Type B pancreatic cell (in vitro differentiated cells): ENCODE results near the gene RPL28. TPM values are rescaled to one million over a fixed set of nuclear protein-coding genes. Genes with fewer than 3 reads are reported as not detected.

ENCODE experiments used
- DNase-seq: peaks from one replicate; pipeline ENCODE4 v3.0.0; 2021; ENCODE audit warnings: mixed read lengths; ENCODE audit not compliant: unreplicated experiment; ENCODE audit errors: extremely low spot score
- H3K27ac Mint-ChIP-seq: 2 replicates; pipeline ENCODE4 v1.8.0; 2021; ENCODE audit warnings: mild to moderate bottlenecking, mixed read lengths
- H3K27me3 Mint-ChIP-seq: 2 replicates; pipeline ENCODE4 v1.8.0; 2021; ENCODE audit warnings: mixed read lengths
- H3K36me3 Mint-ChIP-seq: 2 replicates; pipeline ENCODE4 v1.8.0; 2021; ENCODE audit warnings: mixed read lengths
- H3K4me1 Mint-ChIP-seq: one replicate; pipeline ENCODE4 v1.8.0; 2021; ENCODE audit warnings: mixed read lengths; ENCODE audit not compliant: unreplicated experiment
- H3K4me3 Mint-ChIP-seq: 2 replicates; pipeline ENCODE4 v1.8.0; 2021; ENCODE audit warnings: mild to moderate bottlenecking, mixed read lengths
- H3K9me3 Mint-ChIP-seq: 2 replicates; pipeline ENCODE4 v1.8.0; 2021; ENCODE audit warnings: mixed read lengths
- CTCF ChIP-seq: fragments of 200-600 bp; sonication (generic); conservative IDR thresholded peaks from 2 replicates; pipeline ENCODE4 v1.5.0; 2021; ENCODE audit warnings: antibody characterized with exemption, mild to moderate bottlenecking
- total RNA-seq: library from RNA; stranded (reverse); gene quantifications from 2 replicates; pipeline ENCODE4 v1.2.1, GENCODE V29; 2021; ENCODE audit warnings: low replicate concordance

RPL28 gene
- total RNA-seq, 1 donor from 2014 or later: 1,799 TPM

GRCh38 chr19:55434356-55434919, 48.7 kb downstream of the RPL28 start:
- no peak for DNase-seq
- Mint-ChIP-seq H3K9me3 (no peaks in the 10 kb centered on the region), H3K27ac (no peak overlapping the region), H3K36me3 (no peaks in the 10 kb centered on the region), H3K4me3 (no peak overlapping the region), H3K4me1 (peaks cover 6% of the 10 kb centered on the region), H3K27me3 (peaks cover 32% of the 10 kb centered on the region)
- no peak for TF ChIP-seq CTCF

- H3K4me3 Mint-ChIP-seq: no peak overlapping the region
- DNase-seq: no peak
- H3K4me1 Mint-ChIP-seq: peaks cover 6% of the 10 kb centered on the region
Measured at GRCh38 chr19:55435020-55435419, 49.3 kb downstream of the RPL28 start.

GRCh38 chr19:55436847-55437246, 51.1 kb downstream of the RPL28 start:
- Mint-ChIP-seq H3K4me3 (no peak overlapping the region), H3K9me3 (no peaks in the 10 kb centered on the region), H3K27ac (no peak overlapping the region), H3K4me1 (peaks cover 16% of the 10 kb centered on the region), H3K27me3 (peaks cover 45% of the 10 kb centered on the region), H3K36me3 (peaks cover 8% of the 10 kb centered on the region)
- TF ChIP-seq CTCF: no peak
- DNase-seq: no peak

More at GRCh38 chr19:55435020-55435419, 49.3 kb downstream of the RPL28 start:
- no peaks in the 10 kb centered on the region for H3K9me3 Mint-ChIP-seq
- no peak overlapping the region for H3K27ac Mint-ChIP-seq
- H3K27me3 Mint-ChIP-seq: peaks cover 35% of the 10 kb centered on the region
- no peaks in the 10 kb centered on the region for H3K36me3 Mint-ChIP-seq
- no peak for TF ChIP-seq CTCF

DNA sequence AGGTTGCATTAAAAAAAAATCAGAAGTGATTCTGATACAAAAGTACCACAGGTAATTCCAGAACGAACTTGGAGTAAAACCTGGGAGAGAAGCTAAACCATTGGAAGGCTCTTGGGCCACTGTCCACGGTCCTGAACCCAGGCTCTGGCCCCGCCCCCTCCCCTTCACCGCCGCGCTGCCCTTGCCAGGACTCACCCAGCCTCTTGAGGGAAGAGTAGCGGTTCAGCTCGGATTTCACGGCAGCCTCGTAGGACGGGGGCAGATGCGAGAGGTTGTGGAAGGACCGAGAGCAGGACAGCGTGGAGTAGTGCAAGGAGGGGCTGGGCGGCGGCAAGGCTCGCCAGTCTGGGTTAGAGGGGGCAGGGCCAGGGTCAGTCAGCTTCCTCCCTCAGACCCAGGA, 51.7 kb downstream of the RPL28 start:
- Mint-ChIP-seq H3K27me3 (peaks cover 49% of the 10 kb centered on the region), H3K27ac (no peak overlapping the region), H3K4me1 (peaks cover 16% of the 10 kb centered on the region), H3K36me3 (peaks cover 8% of the 10 kb centered on the region), H3K4me3 (no peak overlapping the region), H3K9me3 (no peaks in the 10 kb centered on the region)
- DNase-seq: no peak
- TF ChIP-seq CTCF: no peak

- Mint-ChIP-seq H3K36me3 (peaks cover 8% of the 10 kb centered on the region), H3K9me3 (no peaks in the 10 kb centered on the region), H3K27ac (no peak overlapping the region), H3K4me3 (no peak overlapping the region), H3K4me1 (peaks cover 16% of the 10 kb centered on the region), H3K27me3 (peaks cover 65% of the 10 kb centered on the region)
- DNase-seq: no peak
- TF ChIP-seq CTCF: no peak
Measured at GRCh38 chr19:55439052-55439451, 53.3 kb downstream of the RPL28 start.
